ENCODE data around the gene PDXK.
"Not testable (repeated sequence)": the region's sequence is repeated elsewhere in the genome, so short reads cannot be mapped to it uniquely, and the experiment has no call there.

DNA sequence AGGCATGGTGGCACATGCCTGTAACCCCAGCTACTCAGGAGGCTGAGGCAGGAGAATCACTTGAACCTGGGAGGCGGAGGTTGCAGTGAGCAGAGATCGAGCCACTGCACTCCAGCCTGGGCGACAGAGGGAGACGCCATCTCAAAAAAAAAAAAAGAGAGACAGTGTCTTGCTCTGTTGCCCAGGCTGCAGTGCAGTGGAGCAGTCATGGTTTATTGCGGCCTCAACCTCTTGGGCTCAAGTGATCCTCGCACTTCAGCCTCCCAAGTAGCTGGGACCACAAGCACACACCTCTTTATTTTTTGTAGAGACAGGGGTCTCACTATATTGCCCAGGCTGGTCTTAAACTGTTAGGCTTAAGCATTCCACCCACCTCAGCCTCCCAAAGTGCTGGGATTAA lies 38.5 kb upstream of the PDXK start:
- TF ChIP-seq FOXM1 (IDR thresholded peaks at IDR 0.05; ENCODE audit: low read depth); REST (IDR thresholded peaks at IDR 0.05; ENCODE audit: low read depth, low read length); TEAD4 (IDR thresholded peaks at IDR 0.05; ENCODE audit: borderline replicate concordance, insufficient read depth); MXI1 (IDR thresholded peaks at IDR 0.05; ENCODE audit: low read depth, low read length): not testable (repeated sequence)
- TF ChIP-seq, protein P1, sequence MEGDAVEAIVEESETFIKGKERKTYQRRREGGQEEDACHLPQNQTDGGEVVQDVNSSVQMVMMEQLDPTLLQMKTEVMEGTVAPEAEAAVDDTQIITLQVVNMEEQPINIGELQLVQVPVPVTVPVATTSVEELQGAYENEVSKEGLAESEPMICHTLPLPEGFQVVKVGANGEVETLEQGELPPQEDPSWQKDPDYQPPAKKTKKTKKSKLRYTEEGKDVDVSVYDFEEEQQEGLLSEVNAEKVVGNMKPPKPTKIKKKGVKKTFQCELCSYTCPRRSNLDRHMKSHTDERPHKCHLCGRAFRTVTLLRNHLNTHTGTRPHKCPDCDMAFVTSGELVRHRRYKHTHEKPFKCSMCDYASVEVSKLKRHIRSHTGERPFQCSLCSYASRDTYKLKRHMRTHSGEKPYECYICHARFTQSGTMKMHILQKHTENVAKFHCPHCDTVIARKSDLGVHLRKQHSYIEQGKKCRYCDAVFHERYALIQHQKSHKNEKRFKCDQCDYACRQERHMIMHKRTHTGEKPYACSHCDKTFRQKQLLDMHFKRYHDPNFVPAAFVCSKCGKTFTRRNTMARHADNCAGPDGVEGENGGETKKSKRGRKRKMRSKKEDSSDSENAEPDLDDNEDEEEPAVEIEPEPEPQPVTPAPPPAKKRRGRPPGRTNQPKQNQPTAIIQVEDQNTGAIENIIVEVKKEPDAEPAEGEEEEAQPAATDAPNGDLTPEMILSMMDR (IDR thresholded peaks at IDR 0.05), result not testable (repeated sequence)

Data from SK-N-SH (cell line).